BLaER1 (cell line): ENCODE data around the gene EMP2.

Experiments
- H3K27ac ChIP-seq: shearing (Covaris generic); formaldehyde crosslinking; 2 replicates; pipeline ENCODE4 v1.8.1; 2022
- H3K27me3 ChIP-seq: shearing (Covaris generic); formaldehyde crosslinking; 2 replicates; pipeline ENCODE4 v1.8.1; 2022
- H3K36me3 ChIP-seq: shearing (Covaris generic); formaldehyde crosslinking; 2 replicates; pipeline ENCODE4 v1.8.1; 2022
- H3K4me1 ChIP-seq: shearing (Covaris generic); formaldehyde crosslinking; 2 replicates; pipeline ENCODE4 v1.8.1; 2022
- H3K4me2 ChIP-seq: shearing (Covaris generic); formaldehyde crosslinking; 2 replicates; pipeline ENCODE4 v1.8.1; 2022
- H3K4me3 ChIP-seq: shearing (Covaris generic); formaldehyde crosslinking; 2 replicates; pipeline ENCODE4 v1.8.1; 2022
- H3K9ac ChIP-seq: shearing (Covaris generic); formaldehyde crosslinking; 2 replicates; pipeline ENCODE4 v1.8.1; 2022
- H3K9me3 ChIP-seq: shearing (Covaris generic); formaldehyde crosslinking; 2 replicates; pipeline ENCODE4 v1.8.1; 2022
- H4K20me1 ChIP-seq: shearing (Covaris generic); formaldehyde crosslinking; 2 replicates; pipeline ENCODE4 v1.8.1; 2022
- Cebpa-rat ChIP-seq: shearing (Covaris generic); IDR thresholded peaks from 2 replicates; pipeline ENCODE4 v1.8.1; 2022

EMP2 gene

DNA sequence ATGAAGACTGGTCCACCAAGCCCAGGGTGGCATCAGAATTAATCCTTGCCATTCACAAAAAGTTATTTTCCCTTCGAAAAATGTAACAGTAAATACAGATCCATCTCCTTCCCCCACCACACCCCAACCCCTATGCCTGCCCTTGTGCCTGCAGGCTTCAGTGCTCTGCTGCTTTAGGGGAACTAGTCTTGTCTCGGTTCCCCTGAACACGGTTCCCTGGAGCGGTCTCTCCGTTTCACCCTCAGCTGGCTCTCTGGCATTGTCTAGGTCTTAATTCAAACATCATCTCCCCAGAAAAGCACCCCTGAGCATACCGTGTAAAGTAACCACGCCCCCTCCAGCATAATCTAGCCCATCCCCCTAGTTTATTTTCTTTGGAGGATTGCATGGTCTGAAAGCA lies 25.8 kb downstream of the EMP2 start:
- Histone ChIP-seq H3K27me3 (no peaks in the 10 kb centered on the region), H4K20me1 (no peaks in the 10 kb centered on the region), H3K4me1 (peaks cover 12% of the 10 kb centered on the region), H3K27ac (no peak overlapping the region), H3K4me2 (no peak overlapping the region), H3K9me3 (no peaks in the 10 kb centered on the region), H3K9ac (no peak overlapping the region), H3K4me3 (no peak overlapping the region), H3K36me3 (no peaks in the 10 kb centered on the region)
- TF ChIP-seq Cebpa-rat = no peak

- Histone ChIP-seq H3K27me3 (no peaks in the 10 kb centered on the region), H3K9me3 (peaks cover 11% of the 10 kb centered on the region), H3K36me3 (0 out of 2 replicates have a peak, but pooled peaks cover 4% of the 10 kb centered on the region), H3K9ac (peak overlapping the region; percentile 26; the same call in 1 of the 2 replicates), H3K4me2 (peak overlapping the region; percentile 68), H3K27ac (peak overlapping the region; percentile 7; the same call in 1 of the 2 replicates), H4K20me1 (no peaks in the 10 kb centered on the region), H3K4me1 (peaks cover 12% of the 10 kb centered on the region), H3K4me3 (peak overlapping the region; percentile 59)
- no peak for TF ChIP-seq Cebpa-rat
Observed at GRCh38 chr16:10552998-10553491, 27.4 kb downstream of the EMP2 start.

DNA sequence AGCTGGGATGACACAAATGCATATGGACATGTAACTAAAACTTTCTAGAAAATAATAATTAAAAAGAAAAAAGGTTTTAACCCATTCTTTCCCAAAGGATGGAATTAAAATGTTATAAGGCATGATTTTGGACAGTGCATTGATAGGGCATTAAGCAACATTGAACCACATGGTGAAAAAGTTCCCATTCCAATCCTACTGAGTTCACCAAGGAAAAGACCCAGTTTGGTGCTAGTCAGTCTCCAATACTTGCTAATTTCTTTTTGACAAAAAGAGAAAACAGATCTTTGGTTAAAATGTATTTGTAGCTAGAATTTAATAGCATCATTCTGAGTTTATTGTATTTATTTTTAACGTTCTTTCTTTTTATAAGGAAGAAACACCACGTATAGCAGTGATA lies 28.1 kb downstream of the EMP2 start:
- TF ChIP-seq Cebpa-rat = no peak
- H3K4me1 ChIP-seq = peaks cover 12% of the 10 kb centered on the region
- no peaks in the 10 kb centered on the region for H4K20me1 ChIP-seq
- no peak overlapping the region for H3K4me3 ChIP-seq
- H3K9ac ChIP-seq = no peak overlapping the region
- H3K27ac ChIP-seq = no peak overlapping the region
- H3K27me3 ChIP-seq = no peaks in the 10 kb centered on the region
- H3K4me2 ChIP-seq = 0 out of 2 replicates have a peak overlapping the region, but pooled peaks have one; percentile 68
- peaks cover 18% of the 10 kb centered on the region for H3K9me3 ChIP-seq
- peaks cover 8% of the 10 kb centered on the region; the same call in 1 of the 2 replicates for H3K36me3 ChIP-seq

DNA sequence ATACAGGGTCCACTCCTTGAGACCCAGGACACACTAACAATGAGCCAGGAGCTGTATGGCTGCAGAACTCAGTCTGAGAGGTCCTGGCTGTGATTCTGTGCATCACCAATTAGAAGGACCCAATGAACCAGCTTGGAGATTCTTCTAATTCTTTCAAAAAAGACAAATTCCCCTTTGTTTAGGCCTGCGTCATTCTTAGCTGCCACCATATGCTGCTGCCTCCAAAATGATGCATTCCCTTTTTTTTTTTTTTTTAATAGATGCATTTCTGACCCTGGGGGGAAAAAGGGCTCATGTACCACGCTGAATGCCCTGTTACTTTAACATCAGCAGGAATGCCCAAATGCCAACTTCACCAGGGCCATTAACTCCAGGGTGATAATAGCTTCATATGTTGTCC lies 28.5 kb downstream of the EMP2 start:
- no peak for TF ChIP-seq Cebpa-rat
- peaks cover 22% of the 10 kb centered on the region for H3K9me3 ChIP-seq
- H3K27ac ChIP-seq = no peak overlapping the region
- H3K4me2 ChIP-seq = no peak overlapping the region
- H3K4me1 ChIP-seq = peaks cover 12% of the 10 kb centered on the region
- H4K20me1 ChIP-seq = no peaks in the 10 kb centered on the region
- no peak overlapping the region for H3K9ac ChIP-seq
- H3K4me3 ChIP-seq = no peak overlapping the region
- H3K27me3 ChIP-seq = no peaks in the 10 kb centered on the region
- H3K36me3 ChIP-seq = peaks cover 12% of the 10 kb centered on the region; the same call in 1 of the 2 replicates

DNA sequence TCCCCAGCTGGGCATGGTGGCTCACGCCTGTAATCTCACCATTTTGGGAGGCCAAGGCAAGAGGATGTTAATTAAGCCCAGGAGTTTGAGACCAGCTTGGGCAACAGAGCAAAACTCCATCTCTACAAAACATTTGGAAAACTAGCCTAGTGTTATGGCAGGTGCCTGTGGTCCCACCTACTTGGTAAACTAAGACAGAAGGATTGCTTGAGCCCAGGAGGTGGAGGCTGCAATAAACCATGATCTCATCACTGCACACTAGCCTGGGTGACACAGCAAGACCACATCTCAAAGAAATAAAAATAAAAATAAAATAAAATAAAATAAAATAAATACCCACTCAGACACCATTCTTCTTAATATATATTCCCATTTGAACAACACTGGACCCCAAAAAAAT lies 32.0 kb downstream of the EMP2 start:
- Histone ChIP-seq H3K4me3 (no peak overlapping the region), H3K4me2 (no peak overlapping the region), H3K9me3 (peaks cover 26% of the 10 kb centered on the region), H4K20me1 (no peaks in the 10 kb centered on the region), H3K27me3 (no peaks in the 10 kb centered on the region), H3K36me3 (peaks cover 17% of the 10 kb centered on the region; the same call in 1 of the 2 replicates), H3K4me1 (peaks cover 8% of the 10 kb centered on the region), H3K9ac (no peak overlapping the region), H3K27ac (no peak overlapping the region)
- TF ChIP-seq Cebpa-rat = no peak

DNA sequence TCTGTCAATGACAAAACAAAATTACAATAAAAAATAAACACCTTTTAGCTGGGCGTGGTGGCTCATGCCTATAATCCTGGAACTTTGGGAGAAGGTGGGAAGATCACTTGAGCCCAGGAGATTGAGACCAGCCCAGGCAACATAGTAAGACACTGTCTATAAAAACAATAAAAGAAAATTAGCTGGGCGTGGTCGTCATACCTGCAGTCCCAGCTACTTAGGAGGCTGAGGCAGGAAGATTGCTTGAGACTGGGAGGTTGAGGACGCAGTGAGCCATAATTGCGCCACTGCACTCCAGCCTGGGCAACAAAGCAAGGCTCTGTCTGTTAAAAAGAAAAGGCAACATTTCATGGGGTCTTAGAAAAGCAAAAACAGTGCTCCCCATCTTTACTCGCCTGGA lies 32.7 kb downstream of the EMP2 start:
- H3K4me3 ChIP-seq = no peak overlapping the region

GRCh38 chr16:10543231-10543977 lies 37.0 kb downstream of the EMP2 start:
- Histone ChIP-seq H3K4me3 (no peak overlapping the region), H3K4me1 (no peaks in the 10 kb centered on the region), H3K9ac (no peak overlapping the region), H3K9me3 (peaks cover 18% of the 10 kb centered on the region), H4K20me1 (no peaks in the 10 kb centered on the region), H3K4me2 (no peak overlapping the region), H3K27ac (no peak overlapping the region), H3K27me3 (no peaks in the 10 kb centered on the region), H3K36me3 (peaks cover 14% of the 10 kb centered on the region; the same call in 1 of the 2 replicates)
- no peak for TF ChIP-seq Cebpa-rat

More for the DNA sequence above, 32.7 kb downstream of the EMP2 start:
- H4K20me1 ChIP-seq = no peaks in the 10 kb centered on the region
- H3K36me3 ChIP-seq = peaks cover 17% of the 10 kb centered on the region; the same call in 1 of the 2 replicates
- no peak for TF ChIP-seq Cebpa-rat
- H3K9me3 ChIP-seq = peaks cover 26% of the 10 kb centered on the region
- H3K27me3 ChIP-seq = no peaks in the 10 kb centered on the region
- H3K4me2 ChIP-seq = no peak overlapping the region
- H3K4me1 ChIP-seq = peaks cover 1% of the 10 kb centered on the region
- H3K9ac ChIP-seq = no peak overlapping the region
- H3K27ac ChIP-seq = no peak overlapping the region

DNA sequence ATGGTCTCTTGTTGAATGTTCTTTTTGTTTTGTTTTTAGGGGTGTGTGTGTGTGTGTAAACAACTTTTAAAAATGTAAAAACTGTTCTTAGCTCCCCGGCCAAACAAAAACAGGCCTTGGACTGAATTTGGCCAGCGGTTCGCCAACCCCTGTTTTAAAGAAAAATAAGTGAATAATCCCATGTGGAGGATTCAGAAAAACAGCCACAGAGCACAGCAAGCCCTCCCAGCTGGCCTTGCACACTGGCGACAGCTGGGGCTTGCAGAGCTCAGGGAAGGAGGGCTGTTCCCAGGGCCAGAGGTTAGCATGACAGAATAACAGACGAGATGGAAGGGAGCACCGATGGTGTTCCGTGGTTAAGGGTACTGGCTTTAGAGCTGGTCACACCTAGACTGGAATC lies 39.0 kb downstream of the EMP2 start:
- H3K27me3 ChIP-seq = no peaks in the 10 kb centered on the region
- H3K27ac ChIP-seq = no peak overlapping the region
- no peaks in the 10 kb centered on the region for H3K9me3 ChIP-seq
- no peak overlapping the region for H3K4me3 ChIP-seq
- no peaks in the 10 kb centered on the region for H3K4me1 ChIP-seq
- no peak for TF ChIP-seq Cebpa-rat
- no peak overlapping the region for H3K9ac ChIP-seq
- peaks cover under 1% of the 10 kb centered on the region; the same call in 1 of the 2 replicates for H3K36me3 ChIP-seq
- no peaks in the 10 kb centered on the region for H4K20me1 ChIP-seq
- no peak overlapping the region for H3K4me2 ChIP-seq

DNA sequence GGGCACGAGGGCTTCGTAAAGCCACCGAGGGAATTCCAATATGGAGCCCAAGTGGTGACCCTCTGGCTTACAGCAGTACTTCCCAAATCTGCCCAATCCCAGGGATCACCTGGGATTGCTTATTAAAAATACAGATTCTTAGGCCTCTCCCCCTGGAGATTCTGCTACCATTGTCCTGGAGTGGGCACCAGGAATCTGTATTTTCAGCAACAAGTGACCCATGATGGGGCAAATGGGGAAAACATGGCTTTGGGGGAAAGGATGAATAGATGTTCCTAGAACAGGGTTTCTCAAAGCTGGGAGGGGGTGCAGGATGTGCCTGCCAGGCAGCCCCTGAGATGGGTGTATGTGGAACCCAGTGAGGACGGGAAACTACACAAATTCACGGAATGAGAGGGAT lies 40.6 kb downstream of the EMP2 start:
- H3K4me3 ChIP-seq = no peak overlapping the region
- H3K4me2 ChIP-seq = no peak overlapping the region
- no peak for TF ChIP-seq Cebpa-rat
- H3K27ac ChIP-seq = no peak overlapping the region
- H3K27me3 ChIP-seq = no peaks in the 10 kb centered on the region
- H3K9ac ChIP-seq = no peak overlapping the region
- no peaks in the 10 kb centered on the region for H3K4me1 ChIP-seq
- no peaks in the 10 kb centered on the region for H3K9me3 ChIP-seq
- H4K20me1 ChIP-seq = no peaks in the 10 kb centered on the region
- no peaks in the 10 kb centered on the region; the same call in 1 of the 2 replicates for H3K36me3 ChIP-seq

DNA sequence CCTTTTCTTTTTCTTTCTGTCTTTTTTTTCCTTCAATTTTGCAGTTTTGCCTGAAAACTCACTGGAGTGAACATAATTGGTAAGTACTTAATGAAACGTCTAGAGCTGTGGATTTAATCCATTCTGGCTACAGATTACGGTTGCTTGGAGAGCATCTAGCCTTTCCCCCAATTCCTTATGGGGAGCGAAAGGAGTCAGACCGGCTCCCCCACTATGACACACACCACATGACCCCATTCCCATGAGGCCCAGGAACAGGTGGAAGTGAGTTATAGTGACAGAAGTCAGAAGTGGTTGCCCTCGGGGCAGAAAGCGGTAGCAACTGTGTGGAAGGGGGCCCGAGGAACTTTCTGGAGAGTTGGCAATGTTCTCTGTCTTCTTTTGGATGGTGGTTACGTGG lies 41.2 kb downstream of the EMP2 start:
- Histone ChIP-seq H4K20me1 (no peaks in the 10 kb centered on the region), H3K4me1 (no peaks in the 10 kb centered on the region), H3K9me3 (no peaks in the 10 kb centered on the region), H3K36me3 (no peaks in the 10 kb centered on the region; the same call in 1 of the 2 replicates), H3K27me3 (no peaks in the 10 kb centered on the region), H3K4me2 (no peak overlapping the region), H3K4me3 (no peak overlapping the region), H3K9ac (no peak overlapping the region), H3K27ac (no peak overlapping the region)
- no peak for TF ChIP-seq Cebpa-rat
